ENCODE results near the gene ZNF654.
"Not testable (repeated sequence)": the region's sequence is repeated elsewhere in the genome, so short reads cannot be mapped to it uniquely, and the experiment has no call there.

The ZNF654 gene

DNA sequence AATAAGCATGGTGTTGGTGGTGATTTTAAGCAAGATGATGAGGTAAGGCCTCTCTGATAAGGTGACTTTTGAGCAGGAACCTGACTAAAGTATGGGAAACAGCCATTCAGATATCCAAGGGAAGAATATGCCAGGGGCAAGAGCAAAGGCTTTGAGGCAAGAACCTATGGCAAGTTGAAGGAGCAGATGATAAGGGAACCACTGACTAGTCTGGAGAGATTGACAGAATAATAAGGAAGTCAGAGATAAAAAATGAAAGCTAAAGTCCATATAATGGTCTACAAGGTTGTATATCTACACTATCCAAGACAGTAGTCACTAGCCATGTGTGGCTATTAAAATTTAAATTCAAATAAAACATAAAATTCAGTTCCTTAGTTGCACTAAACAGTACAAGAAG is 88.2 kb downstream of the ZNF654 start:
- DNase-seq: no peak

DNA sequence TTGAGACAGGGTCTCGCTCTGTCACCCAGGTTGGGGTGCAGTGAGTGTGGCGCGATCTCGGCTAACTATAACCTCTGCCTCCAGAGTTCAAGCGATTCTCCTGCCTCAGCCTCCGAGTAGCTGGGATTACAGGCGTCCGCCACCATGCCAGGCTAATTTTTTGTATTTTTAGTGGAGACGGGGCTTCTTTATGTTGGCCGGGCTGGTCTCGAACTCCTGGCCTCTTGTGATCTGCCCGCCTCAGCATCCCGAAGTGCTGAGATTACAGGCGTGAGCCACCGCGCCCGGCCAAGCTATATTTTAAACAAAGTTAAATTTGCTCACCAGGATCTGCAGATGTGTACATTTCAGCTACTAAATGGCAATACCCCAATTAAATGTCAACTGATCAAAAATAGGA is 89.6 kb downstream of the ZNF654 start:
- no peak for DNase-seq

DNA sequence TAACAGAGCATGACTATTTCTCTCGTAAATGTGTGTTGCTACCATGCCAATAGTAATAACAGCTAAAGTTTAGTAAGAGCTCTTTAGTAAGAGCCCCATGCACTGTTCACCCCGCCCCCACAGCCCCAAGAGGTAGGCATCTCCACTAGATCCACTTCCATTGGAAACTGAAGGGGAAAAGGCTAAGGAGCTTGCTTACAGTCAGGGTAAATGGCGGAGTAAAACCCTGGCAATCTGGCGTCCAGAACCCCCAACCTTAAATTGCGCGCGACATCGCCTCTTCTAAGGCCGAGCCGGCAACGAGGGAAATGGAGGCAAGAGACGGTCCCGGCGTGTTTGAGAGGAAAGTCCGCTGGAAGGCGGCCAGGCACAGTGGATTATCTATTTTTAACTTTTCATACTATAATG is 90.0 kb downstream of the ZNF654 start:
- no peak for DNase-seq

DNA sequence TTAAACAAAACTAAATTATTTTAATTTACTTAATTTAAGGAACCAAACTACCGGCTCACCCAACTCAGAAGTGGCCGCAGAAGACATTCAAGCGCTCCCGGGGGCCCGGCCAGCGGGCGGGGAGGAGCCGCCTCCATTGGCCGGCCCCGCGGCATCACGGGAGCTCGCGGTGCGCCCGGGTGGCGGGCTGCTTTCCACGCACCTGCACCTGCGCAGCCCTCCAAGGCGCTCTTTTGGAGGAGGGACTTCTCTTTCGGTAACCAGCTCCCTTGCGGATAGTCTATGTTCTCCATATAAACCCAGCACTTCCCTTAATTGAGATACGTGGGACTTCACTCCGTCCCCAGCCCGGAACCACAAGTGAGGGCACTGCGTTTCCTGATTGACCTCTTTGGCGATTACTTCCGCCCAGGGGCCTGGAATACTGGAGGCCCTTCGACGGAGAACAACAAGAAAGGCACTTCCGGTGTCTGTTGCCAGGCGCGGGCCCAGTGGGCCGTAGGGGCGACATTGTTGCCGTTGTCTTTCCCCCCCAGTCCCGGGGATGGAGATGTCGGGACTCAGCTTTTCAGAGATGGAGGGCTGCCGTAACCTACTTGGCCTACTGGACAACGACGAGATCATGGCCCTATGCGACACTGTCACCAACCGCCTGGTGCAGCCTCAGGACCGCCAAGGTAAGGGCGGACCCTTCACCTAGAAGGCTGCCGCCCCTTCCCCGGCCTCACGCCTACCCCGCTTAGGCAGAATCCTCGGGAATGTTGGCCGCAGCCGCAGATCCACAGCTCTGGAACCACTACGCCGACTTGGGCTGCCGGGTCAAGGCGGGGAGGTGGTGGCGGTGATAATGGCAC is 90.7 kb downstream of the ZNF654 start, which contains the start of gene C3orf38:
C3orf38 (plus strand) TSS at position 451 of the 854 bp plus-strand sequence; CDS start at position 545, 94 bp downstream.
- peak; percentile 70 for DNase-seq

DNA sequence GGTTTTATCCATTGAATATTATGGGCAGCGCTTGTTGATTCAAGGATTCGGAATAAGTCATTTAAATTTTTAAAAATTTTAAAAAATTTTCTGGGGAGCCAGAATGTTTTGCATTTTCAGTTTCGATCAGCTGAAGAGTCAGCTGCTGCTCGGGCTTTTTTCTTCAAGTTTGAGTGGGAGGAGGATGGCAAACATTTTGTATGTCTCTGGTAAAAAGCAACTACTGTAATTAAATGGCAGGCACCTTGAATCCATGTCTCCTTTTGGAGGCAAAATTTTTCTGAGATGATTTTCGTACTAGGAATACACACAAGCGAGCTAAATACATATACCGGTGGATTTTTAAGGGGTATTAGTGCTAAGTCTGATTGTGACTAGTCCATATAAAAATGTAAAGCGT is 91.3 kb downstream of the ZNF654 start:
- peak; percentile 29 for DNase-seq

DNA sequence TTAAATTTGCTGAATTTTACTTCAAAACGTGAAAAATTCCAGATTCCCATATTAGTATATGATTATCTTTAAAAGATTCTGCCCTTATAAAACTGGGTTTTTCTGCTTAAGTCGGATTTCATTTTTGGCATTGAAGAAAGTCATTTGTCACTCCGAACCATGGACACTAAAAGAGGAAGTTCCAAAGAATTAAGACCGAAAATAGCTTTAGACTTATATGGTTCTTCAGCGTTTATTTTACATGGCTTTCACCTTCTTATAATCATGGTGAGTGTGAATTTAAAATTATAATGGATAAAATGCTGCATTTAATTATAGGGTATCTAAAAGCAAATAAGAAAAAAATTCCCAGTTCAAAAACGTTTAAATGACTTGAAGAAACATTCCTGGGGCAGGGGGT is 91.8 kb downstream of the ZNF654 start:
- DNase-seq: no peak

DNA sequence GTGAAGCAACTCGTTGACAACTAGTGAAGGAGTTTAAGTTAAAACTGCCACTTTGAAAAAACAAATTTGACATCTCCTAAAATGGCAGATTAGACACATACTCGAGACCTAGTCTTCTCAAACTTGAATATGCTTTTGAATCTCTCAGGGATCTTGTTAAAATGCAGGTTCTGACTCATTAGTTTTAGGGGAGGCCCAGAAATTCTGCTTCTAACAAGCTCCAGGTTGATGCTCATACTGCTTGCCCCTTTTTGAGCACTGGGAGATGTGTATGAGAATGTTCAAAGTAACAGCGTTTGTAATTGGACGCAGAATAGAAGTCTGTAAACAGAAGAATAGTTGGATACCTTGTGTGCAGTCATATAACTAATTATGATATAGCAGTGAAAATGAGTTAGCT is 92.3 kb downstream of the ZNF654 start:
- peak; percentile 15 for DNase-seq

DNA sequence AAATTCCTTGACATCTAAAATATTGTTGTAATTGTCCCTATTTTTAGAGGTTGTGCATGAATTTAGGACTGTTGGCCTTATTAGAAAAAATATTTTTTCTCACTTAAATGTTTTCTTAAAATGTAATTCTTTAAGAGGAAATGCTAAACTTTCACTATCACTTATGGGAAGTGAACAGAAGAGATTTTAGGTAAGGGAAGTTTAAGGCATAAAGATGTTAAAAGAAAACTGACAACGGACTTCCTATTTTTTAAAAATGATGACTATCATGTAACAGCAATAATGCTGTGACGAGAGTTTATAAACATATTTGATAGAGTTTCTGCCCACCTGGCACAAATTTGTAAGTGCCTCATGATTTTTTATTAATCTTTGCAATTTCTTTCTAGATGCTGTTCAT is 93.8 kb downstream of the ZNF654 start:
- no peak for DNase-seq

DNA sequence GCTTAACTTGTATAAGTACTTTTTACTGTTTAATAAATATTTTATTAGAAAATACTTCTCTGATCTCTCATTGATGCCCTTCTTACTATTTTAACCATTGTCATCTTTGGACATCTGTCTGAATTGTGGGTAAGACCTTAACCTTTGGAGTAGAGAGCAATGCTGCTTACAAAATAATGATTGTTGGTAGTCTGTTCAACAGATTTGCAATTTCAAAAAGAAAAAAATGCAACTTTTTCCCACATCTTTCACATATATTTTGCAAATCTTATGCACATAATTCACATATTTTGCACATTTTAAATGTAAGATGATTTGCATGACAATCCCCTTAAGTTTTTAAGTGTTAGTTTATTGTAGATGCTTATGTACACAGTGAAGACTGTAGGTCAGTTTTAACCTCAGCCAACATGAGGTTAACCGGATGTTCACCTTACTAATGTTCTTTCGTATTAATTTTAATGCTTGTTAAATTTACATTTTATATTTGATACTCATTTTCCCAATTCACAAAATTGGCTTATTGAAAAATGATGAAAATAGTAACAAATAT is 107.4 kb downstream of the ZNF654 start:
- no peak for DNase-seq

DNA sequence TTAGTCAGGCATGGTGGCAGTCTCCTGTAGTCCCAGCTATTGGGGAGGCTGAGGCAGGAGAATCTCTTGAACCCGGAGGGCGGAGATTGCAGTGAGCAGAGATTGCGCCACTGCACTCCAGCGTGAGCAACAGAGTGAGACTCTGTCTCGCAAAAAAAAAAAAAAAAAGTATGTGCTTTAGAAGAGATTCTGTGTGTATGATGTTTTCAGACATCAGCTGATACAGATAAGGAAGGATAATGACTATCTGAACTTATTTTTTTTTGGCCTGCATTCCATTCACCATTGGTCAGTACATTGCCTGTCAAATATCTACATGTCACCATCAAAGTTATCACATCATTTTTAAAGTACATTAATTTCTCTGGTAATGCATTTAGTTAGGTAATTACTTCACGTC is 108.1 kb downstream of the ZNF654 start:
- no peak for DNase-seq

DNA sequence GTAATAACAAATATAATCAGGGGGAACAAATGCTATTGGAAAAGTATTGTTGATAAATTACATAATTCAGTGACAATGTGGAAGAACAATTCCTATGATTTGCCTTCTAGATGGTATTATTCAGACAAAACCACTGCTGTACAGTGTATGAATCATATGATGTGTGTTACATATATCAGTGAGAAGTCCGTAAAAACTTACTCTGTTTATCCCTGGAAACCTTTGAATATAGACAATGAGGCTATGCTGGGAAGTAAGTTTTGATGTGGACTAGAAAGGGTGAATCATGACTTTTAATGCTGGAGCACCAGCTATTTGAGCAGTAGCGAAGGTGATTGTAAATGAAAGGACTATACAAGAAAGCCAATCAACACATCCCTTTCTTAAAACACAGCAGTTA is 108.6 kb downstream of the ZNF654 start:
- DNase-seq: no peak

DNA sequence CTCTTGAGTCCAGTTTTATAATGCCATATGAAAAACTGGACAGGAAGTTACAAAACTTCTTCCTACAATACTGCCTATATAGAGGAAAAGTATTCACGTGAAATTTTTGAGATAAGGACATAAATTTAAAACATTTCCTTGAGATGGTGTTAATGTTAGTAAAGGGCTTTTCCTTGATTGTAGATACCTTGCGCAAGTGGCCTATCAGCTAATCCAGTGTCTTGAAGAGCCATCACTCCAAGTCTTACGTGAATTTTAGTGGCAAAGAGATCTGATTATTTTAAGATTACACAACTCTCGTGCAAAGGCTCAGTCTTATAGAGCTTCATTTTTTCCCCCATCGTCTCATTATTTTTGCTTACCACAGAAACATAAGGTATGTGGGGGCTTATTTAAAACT is 109.1 kb downstream of the ZNF654 start:
- DNase-seq: no peak

DNA sequence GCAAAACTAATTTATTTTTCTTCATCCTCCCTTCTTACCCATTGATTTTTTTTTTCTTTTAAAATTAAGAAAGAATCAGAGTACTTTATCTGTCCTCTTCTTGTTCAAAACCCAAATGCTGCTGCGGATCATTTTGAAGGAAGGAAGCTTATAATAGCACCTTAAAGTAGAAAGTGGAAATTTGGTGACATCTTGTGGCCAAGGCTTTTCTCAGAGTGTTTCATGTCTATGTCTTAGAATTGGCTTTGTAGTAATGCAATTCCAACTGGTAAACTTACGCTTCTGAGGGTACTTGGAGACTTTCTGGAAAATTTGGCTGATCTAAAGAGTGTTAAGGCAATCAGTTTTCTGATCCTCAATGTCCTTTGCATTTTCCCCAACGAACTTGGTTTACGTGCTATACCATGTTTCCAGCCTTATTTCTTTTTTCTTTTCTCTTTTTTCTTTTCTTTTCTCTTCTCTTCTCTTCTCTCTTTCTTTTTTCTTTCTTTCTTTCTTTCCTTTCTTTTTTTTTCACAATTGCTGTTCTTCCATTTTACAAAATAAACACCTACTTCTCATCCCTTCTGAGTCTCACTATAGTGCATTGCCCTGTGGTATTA is 121.4 kb downstream of the ZNF654 start:
- peak; percentile 51 for DNase-seq

DNA sequence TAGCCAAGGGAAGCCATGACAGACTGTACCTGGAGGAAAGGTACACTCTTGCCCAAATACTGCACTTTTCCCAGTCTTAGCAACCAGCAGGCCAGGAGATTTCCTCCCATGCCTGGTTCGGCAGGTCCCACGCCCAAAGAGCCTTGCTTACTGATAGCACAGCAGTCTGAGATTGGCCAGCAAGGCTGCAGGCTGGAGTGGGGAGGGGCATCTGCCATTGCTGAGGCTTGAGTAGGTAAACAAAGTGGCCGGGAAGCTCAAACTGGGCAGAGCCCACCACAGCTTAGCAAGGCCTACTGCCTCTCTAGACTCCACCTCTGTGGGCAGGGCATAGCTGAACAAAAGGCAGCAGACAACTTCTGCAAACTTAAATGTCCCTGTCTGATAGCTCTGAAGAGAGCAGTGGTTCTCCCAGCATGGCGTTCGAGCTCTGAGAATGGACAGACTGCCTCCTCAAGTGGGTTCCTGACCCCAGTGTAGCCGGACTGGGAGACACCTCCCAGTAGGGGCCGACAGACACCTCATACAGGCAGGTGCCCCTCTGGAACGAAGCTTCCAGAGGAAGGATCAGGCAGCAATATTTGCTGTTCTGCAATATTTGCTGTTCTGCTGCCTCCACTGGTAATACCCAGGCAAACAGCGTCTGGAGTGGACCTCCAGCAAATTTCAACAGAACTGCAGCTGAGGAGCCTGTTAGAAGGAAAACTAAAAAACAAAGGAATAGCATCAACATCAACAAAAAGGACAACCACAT is 123.3 kb downstream of the ZNF654 start:
- DNase-seq: not testable (repeated sequence)

DNA sequence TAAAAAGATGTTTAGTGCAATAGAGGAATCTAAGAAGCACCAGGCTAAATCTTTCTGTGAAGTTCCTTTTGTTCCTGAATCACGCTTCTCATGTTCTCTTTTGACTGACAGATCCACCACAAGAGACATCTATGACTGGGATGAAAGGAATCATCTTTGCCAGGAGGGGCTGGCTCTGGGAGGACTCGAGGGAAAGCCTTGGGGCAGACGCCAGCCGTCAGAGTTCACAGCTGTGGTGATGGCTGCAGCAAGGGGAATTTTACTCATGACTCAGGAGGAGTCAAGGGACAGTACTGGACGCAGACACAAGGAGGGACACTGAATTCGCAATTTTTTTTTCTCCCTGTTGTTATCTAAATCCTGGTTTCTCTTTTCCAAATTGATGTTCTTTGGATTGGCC is 129.4 kb downstream of the ZNF654 start:
- no peak for DNase-seq

DNA sequence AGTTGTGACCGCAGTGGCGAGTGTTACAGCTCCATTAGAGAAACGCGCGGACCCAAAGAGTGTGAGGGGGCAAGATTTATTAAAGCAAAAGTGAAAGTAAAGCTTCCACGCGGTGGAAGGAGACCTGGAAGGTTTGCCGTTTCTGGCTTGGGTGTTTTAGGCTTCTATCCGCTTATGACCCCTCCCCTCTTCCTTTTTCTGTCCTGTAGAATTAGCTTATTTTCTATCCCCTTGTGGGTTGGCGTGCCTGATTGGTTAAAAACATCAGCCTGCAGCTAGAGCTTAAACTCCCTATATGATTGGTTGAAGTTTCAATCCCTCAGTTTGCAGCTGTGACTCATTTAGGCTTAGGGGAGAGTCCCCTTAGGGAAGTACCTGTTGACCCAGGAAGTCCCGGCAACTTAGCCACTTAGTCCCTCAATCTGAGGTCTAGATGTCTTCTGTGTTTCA is 130.3 kb downstream of the ZNF654 start:
- DNase-seq: no peak

DNA sequence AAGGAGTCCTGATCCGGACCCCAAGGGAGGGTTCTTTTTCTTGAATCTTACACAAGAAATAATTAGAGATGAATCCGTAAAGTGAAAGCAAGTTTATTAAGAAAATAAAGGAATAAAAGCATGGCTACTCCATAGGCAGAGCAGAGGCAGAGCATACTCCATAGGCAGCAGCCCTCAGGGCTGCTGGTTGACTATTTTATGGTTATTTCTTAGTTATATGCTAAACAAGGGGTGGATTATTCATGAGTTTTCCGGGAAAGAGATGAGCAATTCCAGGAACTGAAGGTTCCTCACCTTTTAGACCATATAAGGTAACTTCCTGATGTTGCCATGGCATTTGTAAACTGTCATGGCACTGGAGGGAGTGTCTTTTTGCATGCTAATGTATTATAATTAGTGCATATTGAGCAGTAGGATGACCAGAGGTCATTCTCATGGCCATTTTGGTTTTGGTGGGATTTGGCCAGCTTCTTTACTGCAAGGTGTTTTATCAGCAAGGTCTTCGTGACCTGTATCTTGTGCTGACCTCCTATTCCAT is 132.9 kb downstream of the ZNF654 start:
- DNase-seq: no peak

DNA sequence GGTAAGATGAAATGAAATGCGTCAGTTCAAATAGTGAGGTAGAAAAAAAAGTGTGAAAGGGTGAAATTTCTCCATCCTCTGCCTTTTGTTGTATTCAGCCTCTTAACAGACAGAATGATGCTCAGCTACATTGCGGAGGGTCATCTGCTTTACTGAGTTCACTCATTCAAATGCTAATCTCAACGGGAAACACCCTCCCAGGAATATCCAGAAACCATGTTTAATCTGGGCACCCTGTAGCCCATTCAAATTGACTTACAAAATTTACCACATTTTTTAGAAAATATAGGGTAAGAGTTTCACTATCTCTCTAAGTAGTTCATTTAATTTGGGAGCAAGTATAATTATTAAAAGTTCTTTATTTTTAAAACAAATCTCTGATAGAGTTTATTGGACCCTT is 133.6 kb downstream of the ZNF654 start:
- DNase-seq: no peak

Data from CD4-positive, alpha-beta T cell treated with Interleukin-4 for 4 hours (primary cell).